CD4-positive, alpha-beta T cell treated with Interleukin-6 at 100 ng/mL for 8 hours (primary cell): ENCODE data around the gene SNCG.
"Not testable (repeated sequence)": the region's sequence is repeated elsewhere in the genome, so short reads cannot be mapped to it uniquely, and the experiment has no call there.

ENCODE experiments used
- DNase-seq: peaks from one replicate; pipeline ENCODE4 v3.0.0-alpha.2; 2020; ENCODE audit warnings: mixed read lengths, low spot score

SNCG gene

DNA sequence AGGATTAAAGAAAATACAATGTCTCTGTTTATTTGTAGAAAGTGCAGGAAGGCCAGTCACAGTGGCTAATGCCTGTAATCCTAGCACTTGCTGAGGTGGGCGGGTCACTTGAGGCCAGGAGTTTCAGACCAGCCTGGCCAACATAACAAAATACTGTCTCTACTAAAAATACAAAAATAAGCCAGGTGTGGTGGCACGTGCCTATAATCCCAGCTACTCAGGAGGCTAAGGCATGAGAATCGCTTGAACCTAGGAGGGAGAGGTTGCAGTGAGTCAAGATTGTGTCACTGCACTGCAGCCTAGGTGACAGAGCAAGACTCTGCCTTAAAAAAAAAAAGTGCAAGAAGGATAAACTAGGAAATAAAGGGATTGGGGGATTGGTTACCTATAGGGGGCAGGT, 20.1 kb downstream of the SNCG start:
- DNase-seq, result not testable (repeated sequence)

DNA sequence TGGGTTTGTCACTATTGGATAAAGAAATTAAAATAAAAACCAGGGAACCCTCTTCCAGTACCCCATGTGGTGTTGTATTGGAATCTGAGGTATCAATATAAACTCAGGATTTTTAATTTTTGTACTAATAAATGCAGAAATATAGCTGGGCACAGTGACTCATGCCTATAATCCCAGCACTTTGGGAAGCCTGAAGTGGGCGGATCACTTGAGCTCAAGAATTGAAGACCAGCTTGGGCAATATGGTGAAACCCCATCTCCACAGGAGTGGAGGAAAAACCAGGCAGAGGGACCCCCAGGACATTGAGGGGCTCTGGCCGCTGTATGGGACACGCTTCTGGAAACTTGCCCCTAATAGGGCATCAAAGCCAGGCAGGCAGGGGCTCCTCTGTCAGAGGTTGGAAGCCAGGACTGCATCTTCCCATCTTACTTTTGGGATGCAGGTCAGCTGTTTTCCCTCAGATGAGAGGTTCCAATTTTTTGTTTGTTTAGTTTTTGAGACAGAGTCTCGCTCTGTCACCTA, 21.0 kb downstream of the SNCG start:
- no peak for DNase-seq

DNA sequence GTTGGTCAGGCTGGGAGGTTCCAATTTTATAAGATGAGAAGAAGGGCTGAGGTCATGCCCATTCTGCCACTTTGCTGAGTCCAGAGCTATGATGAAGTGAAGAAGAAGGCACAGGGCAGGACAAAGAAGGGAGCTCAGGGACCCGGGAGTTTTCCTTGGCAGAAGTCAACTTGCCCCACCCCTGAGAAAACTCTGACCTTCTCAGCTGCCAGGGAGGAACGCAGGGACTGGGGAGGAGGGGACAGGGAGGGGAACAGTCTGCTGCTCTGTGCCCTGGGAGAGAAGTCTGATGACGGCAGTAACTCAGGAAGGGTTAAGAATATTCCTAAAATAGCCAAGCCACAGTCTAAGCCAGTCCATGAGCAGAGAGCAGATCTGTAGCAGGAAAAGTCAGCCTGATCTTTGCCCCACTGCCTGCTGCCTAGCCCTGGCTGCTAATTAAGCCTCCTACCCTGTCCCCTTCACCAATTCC, 21.6 kb downstream of the SNCG start:
- no peak for DNase-seq

DNA sequence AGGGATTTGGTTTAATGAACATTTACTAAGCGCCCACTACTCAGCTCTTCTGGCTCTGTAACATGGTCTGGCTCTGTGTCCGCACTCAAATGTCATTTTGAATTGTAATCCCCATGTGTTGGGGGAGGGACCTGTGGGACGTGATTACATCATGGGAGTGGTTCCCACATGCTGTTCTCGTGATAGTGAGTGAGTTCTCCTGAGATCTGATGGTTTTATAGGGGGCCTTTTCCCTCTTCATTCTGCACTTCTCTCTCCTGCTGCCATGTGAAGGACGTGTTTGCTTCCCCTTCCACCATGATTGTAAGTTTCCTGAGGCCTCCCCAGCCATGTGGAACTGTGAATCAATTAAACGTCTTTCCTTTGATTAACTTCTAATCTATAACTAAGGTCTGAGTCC, 22.6 kb downstream of the SNCG start:
- DNase-seq, result not testable (repeated sequence)

DNA sequence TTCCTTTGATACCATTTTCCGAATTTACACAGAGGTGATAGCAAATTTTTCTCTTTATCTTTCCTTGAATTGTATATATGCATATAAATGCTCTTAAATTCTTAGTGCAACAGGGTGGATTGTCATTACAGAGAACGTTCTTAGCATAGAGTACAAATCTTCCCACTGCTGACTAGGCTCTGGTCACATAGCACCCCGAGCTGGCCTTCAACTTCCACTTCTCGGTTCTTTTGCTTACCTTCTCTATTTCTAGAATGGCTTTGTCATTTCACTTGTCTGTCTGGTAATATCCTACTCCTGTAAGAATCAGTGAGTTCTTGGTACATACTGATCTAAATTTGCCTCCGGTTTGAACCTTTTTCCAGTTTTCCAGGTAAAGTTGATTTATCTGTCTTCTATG, 23.3 kb downstream of the SNCG start:
- no peak for DNase-seq

DNA sequence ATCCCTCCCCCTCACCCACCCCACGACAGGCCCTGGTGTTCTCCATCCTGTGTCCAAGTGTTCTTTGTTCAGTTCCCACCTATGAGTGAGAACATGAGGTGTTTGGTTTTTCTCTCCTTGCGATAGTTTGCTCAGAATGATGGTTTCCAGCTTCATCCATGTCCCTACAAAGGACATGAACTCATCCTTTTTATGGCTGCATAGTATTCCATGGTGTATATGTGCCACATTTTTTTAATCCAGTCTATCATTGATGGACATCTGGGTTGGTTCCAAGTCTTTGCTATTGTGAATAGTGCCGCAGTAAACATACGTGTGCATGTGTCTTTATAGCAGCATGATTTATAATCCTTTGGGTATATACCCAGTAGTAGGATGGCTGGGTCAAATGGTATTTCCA, 26.1 kb downstream of the SNCG start:
- not testable (repeated sequence) for DNase-seq

DNA sequence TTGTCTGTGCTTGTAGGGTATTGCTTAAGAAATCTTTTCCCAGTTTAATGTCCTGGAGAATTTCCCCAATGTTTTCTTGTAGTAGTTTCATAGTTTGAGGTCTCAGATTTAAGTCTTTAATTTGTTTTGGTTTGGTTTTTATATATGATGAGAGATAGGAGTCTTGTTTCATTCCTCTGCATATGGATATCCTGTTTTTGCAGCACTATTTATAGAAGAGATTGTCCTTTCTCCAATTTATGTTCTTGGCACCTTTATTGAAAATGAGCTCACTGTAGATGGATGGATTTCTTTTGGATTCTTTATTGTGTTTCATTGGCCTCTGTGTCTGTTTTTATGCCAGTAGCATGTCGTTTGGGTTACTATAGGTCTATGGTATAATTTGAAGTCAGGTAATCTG, 30.1 kb downstream of the SNCG start:
- no peak for DNase-seq

DNA sequence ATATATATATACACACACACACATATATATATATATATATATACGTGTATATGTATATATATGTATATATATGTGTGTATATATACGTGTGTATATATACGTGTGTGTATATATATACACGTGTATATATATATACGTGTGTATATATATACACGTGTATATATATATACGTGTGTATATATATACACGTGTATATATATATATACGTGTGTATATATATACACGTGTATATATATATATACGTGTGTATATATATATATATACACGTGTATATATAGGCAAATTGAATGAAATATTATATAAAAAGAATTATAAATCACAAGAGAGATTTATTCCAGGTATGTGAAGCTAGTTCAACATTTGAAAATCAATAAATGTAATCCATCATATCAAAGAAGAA, 33.0 kb downstream of the SNCG start:
- DNase-seq, result not testable (repeated sequence)

DNA sequence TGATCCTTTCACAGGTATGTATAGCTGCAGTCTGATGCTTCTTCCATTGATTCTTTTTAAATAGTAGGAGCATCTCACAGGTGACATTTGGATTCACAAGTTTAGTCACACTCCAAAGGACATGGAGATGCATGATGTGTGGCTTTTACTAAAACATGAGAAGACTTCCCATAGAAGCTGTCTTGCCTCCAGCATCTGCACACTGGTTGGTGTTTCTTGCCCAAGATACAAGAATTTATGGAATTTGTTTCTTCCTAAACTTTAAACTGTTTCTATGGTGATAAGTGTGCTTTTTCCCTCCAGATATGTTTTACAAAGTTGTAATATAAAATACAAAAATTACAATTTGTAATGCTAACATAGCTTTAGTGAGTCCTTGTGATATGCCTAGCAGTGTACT, 34.1 kb downstream of the SNCG start:
- no peak for DNase-seq

DNA sequence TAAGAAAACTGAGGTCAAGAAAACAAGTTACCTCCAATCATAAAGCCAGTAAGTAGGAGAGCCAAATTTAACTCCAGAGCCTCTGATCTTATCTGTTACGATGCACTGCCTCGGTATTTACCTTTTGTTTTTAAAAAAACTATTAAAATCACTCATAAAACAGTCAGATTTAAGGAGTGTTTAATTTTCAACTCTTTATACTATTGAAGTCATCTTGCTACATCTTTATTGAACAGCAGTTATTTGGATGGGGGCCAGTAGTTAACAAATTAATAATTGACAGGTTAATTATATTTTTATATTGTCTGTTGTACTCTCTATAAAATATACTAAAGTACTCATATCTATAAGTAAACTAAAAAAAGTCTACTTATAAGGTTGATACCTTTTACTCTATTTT, 34.5 kb downstream of the SNCG start:
- no peak for DNase-seq

DNA sequence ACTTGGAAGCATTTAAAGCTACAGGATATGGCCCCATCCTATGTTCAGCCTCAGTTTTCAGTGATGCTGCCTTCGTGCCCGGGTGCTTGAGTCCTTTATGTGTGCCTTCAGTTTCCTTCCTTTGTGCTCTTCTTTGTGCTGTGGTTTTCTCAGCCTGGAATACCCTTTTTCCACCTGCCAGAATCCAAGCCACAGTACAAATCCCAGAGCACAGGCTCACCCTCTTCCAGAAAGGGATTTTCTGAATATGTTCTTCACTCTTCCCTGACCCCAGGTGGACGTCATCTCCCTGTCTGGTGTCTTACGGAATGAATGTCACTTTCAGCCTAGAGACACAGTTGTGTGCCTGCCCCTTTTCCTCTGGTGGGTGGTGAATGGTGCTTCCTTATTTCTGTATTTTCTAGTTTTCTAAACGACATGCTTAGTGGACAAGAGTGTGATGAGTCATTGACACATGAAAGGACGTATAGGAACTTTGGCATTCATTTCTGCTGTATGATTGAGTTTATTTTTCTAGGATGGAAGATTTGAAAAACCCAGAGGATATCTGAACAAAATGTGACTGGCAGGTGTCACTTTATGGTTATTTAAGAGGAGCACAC, 41.5 kb downstream of the SNCG start:
- DNase-seq, result not testable (repeated sequence)

DNA sequence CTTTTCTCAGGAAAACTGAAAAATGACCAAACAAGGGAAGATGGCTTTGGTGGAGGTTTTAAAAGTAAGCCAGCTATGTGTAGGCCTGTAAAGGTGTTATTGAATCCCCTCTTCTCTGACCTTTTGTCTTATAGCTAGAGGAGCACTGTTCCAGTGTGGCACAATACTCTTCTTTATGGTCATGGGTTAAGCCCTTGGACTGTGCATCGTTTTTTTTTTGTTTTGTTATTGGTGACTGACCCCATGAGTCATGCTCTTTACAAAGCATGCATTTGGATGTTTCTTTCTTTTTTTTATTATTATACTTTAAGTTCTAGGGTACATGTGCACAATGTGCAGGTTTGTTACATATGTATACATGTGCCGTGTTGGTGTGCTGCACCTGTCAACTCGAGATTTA, 42.1 kb downstream of the SNCG start:
- no peak for DNase-seq

DNA sequence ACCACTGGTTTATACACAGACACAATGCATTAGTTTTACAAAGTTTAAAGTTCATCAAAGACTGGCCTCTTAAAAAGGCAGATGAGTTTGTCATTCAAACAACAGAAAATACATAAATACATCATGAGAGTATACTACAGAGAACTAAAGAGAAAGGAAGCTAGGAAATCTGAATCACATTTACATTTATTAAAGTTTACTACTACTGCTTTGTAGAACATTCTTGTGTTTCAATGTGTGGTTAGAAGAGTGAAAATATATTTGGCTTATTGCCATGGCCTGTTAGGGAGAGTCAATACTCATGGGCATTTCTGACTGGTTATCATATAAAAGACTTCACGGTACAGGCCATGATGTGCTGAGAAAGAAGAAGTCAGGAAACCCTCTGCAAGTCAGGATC, 48.7 kb downstream of the SNCG start:
- not testable (repeated sequence) for DNase-seq

DNA sequence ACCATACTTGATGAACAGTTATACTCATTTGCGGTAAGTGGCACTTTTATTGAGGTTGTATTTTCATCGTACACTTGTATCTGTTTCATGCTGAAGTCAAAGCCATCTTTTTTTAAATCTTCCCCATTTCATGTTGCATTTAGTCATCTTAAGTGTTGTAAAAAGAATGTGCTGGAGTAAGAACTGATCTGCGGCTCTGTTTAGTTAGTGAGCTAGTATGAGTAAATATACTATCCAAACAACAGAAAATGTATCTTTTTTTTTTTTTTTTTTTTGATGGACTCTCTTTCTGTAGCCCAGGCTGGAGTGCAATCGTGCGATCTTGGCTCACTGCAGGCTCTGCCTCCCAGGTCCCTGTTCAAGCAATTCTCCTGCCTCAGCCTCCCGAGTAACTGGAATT, 49.3 kb downstream of the SNCG start:
- not testable (repeated sequence) for DNase-seq

DNA sequence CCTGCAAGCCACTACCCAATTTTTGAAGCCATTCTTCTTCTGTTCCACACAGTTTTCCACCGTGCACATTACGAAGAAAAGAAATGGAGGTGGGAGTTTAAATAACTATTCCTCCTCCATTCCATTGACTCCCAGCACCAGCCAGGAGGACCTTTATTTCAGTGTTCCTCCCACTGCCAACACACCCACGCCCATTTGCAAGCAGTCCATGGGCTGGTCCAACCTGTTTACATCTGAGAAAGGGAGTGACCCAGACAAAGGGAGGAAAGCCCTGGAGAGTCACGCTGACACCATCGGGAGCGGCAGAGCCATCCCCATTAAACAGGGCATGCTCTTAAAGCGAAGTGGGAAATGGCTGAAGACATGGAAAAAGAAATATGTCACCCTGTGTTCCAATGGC, 49.9 kb downstream of the SNCG start:
- not testable (repeated sequence) for DNase-seq

DNA sequence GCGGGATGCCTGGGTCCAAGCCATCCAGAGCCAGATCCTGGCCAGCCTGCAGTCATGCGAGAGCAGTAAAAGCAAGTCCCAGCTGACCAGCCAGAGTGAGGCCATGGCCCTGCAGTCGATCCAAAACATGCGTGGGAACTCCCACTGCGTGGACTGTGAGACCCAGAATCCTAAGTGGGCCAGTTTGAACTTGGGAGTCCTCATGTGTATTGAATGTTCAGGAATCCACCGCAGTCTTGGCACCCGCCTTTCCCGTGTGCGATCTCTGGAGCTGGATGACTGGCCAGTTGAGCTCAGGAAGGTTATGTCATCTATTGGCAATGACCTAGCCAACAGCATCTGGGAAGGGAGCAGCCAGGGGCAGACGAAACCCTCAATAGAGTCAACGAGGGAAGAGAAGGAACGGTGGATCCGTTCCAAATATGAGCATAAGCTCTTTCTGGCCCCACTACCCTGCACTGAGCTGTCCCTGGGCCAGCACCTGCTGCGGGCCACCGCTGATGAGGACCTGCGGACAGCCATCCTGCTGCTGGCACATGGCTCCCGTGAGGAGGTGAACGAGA, 50.8 kb downstream of the SNCG start:
- DNase-seq, result not testable (repeated sequence)
